Fibroblast of lung (primary cell): ENCODE results near the gene UACA. TPM values are rescaled to one million over a fixed set of nuclear protein-coding genes. Genes with fewer than 3 reads are reported as not detected.

Source experiments
- DNase-seq, 2 donors: peaks; one replicate each; pipeline versions ENCODE4 v3.0.0 to v3.0.0-alpha.2; 2010; ENCODE audit warnings: low read depth in 2 of 2
- H2AFZ ChIP-seq: 2 replicates; pipeline ENCODE4 v1.5.1; 2012; ENCODE audit warnings: low read length, control low read depth, inconsistent platforms
- H3K27ac ChIP-seq: 2 replicates; pipeline ENCODE4 v1.5.1; 2011; ENCODE audit warnings: low read length, control low read depth; ENCODE audit not compliant: insufficient read depth
- H3K27me3 ChIP-seq: 2 replicates; pipeline ENCODE4 v1.5.1; 2011; ENCODE audit warnings: mild to moderate bottlenecking, low read length; ENCODE audit not compliant: control insufficient read depth, insufficient read depth
- H3K36me3 ChIP-seq: 2 replicates; pipeline ENCODE4 v1.5.1; 2011; ENCODE audit warnings: low read length; ENCODE audit not compliant: control insufficient read depth, insufficient read depth
- H3K4me1 ChIP-seq: 2 replicates; pipeline ENCODE4 v1.5.1; 2011; ENCODE audit warnings: low read length; ENCODE audit not compliant: control insufficient read depth, insufficient read depth; ENCODE audit errors: extremely low read depth
- H3K4me2 ChIP-seq: 2 replicates; pipeline ENCODE4 v1.5.1; 2011; ENCODE audit warnings: low read length, control low read depth; ENCODE audit not compliant: insufficient read depth; ENCODE audit errors: extremely low read depth
- H3K4me3 ChIP-seq, 4 experiments: fragments of 200-600 bp in 1 of 4; sonication (generic) in 1 of 4; replicated peaks in 1 of 4; 2 replicates each; pipeline ENCODE4 v1.5.1; 2011 to 2016; ENCODE audit warnings: low read length in 4 of 4, low read depth in 3 of 4, mild to moderate bottlenecking in 3 of 4, control low read depth in 2 of 4, inconsistent platforms in 1 of 4, mixed read lengths in 1 of 4; ENCODE audit not compliant: insufficient read depth in 1 of 4; ENCODE audit errors: control extremely low read depth in 1 of 4
- H3K79me2 ChIP-seq: 2 replicates; pipeline ENCODE4 v1.5.1; 2012; ENCODE audit warnings: mild to moderate bottlenecking, low read length, inconsistent platforms; ENCODE audit not compliant: control insufficient read depth, insufficient read depth
- H3K9ac ChIP-seq: 2 replicates; pipeline ENCODE4 v1.5.1; 2011; ENCODE audit warnings: mild to moderate bottlenecking, low read length, control low read depth; ENCODE audit not compliant: insufficient read depth
- H3K9me3 ChIP-seq: 2 replicates; pipeline ENCODE4 v1.5.1; 2012; ENCODE audit warnings: low read depth, low read length; ENCODE audit not compliant: control insufficient read depth, insufficient read depth
- H4K20me1 ChIP-seq: 2 replicates; pipeline ENCODE4 v1.5.1; 2011; ENCODE audit warnings: low read length; ENCODE audit not compliant: control insufficient read depth, insufficient read depth; ENCODE audit errors: extremely low read depth
- CTCF ChIP-seq, 2 donors: IDR thresholded peaks in 1 of 2; conservative IDR thresholded peaks in 1 of 2; 1 replicate in 1 of 2; 2 replicates in 1 of 2; pipeline ENCODE4 v1.5.1; 2011 to 2012; ENCODE audit warnings: low read length in 2 of 2, control low read depth in 1 of 2, inconsistent platforms in 1 of 2, low read depth in 1 of 2, mild to moderate bottlenecking in 1 of 2
- EZH2 ChIP-seq: IDR thresholded peaks from 2 replicates; pipeline ENCODE4 v1.5.1; 2012; ENCODE audit warnings: low read length, control low read depth, mild to moderate bottlenecking; ENCODE audit errors: missing control alignments
- polyA plus RNA-seq, 2 donors: library from polyadenylated mRNA; depleted of rRNA in 1 of 2; stranded (reverse) in 1 of 2; unstranded in 1 of 2; fragments of >200 nt; gene quantifications; 2 replicates each; pipeline ENCODE4 v1.2.1, GENCODE V29; 2011 to 2012; ENCODE audit warnings: missing spikeins in 1 of 2
- total RNA-seq: library from RNA; depleted of rRNA; stranded (reverse); fragments of >200 nt; gene quantifications from 2 replicates; pipeline ENCODE4 v1.2.1, GENCODE V29; 2014

Gene UACA
- total and polyA plus RNA-seq, 2 donors (not counting 1 experiment from before 2014, with no cell fraction given), result 170 to 187 TPM

GRCh38 chr15:70698836-70699390 is 64.4 kb downstream of the UACA start:
- H3K27ac ChIP-seq, result peak overlapping the region; percentile 28
- peaks cover 90% of the 10 kb centered on the region for H3K79me2 ChIP-seq
- H3K9ac ChIP-seq, result no peak overlapping the region
- peak in 1 of 2 donors; percentile 70 for DNase-seq
- H3K4me1 ChIP-seq, result peaks cover 20% of the 10 kb centered on the region
- H3K9me3 ChIP-seq, result no peaks in the 10 kb centered on the region
- peaks cover 2% of the 10 kb centered on the region for H4K20me1 ChIP-seq
- H3K36me3 ChIP-seq, result peaks cover 6% of the 10 kb centered on the region
- no peak overlapping the region for H2AFZ ChIP-seq
- TF ChIP-seq CTCF (conservative IDR thresholded peaks at IDR 0.05 in 1 of 2, IDR thresholded peaks at IDR 0.05 in 1 of 2; ENCODE audit: low read depth in 1 of 2, low read length in 2 of 2) (no peak), EZH2 (no peak)
- peak overlapping the region; percentile 56 for H3K4me2 ChIP-seq
- H3K4me3 ChIP-seq, result no peak overlapping the region
- H3K27me3 ChIP-seq, result no peaks in the 10 kb centered on the region

GRCh38 chr15:70698426-70698825 is 64.9 kb downstream of the UACA start:
- H4K20me1 ChIP-seq, result peaks cover 2% of the 10 kb centered on the region
- peaks cover 15% of the 10 kb centered on the region for H3K4me1 ChIP-seq
- no peak overlapping the region for H3K4me3 ChIP-seq
- H3K9ac ChIP-seq, result no peak overlapping the region
- peaks cover 6% of the 10 kb centered on the region for H3K36me3 ChIP-seq
- peaks cover 90% of the 10 kb centered on the region for H3K79me2 ChIP-seq
- no peak for DNase-seq
- no peaks in the 10 kb centered on the region for H3K9me3 ChIP-seq
- no peak for TF ChIP-seq EZH2
- TF ChIP-seq CTCF (conservative IDR thresholded peaks at IDR 0.05 in 1 of 2, IDR thresholded peaks at IDR 0.05 in 1 of 2; ENCODE audit: low read depth in 1 of 2, low read length in 2 of 2), result no peak
- H2AFZ ChIP-seq, result no peak overlapping the region
- peak overlapping the region; percentile 28 for H3K27ac ChIP-seq
- H3K27me3 ChIP-seq, result no peaks in the 10 kb centered on the region
- no peak overlapping the region for H3K4me2 ChIP-seq

GRCh38 chr15:70690491-70691276 is 72.7 kb downstream of the UACA start:
- no peaks in the 10 kb centered on the region for H3K27me3 ChIP-seq
- no peak overlapping the region for H3K4me3 ChIP-seq
- DNase-seq, result peak in 1 of 2 donors; percentile 7
- H4K20me1 ChIP-seq, result peaks cover 2% of the 10 kb centered on the region
- no peak overlapping the region for H3K9ac ChIP-seq
- TF ChIP-seq EZH2 (no peak), CTCF (conservative IDR thresholded peaks at IDR 0.05 in 1 of 2, IDR thresholded peaks at IDR 0.05 in 1 of 2; ENCODE audit: low read depth in 1 of 2, low read length in 2 of 2) (no peak)
- H3K36me3 ChIP-seq, result peaks cover 6% of the 10 kb centered on the region
- H3K79me2 ChIP-seq, result peaks cover 58% of the 10 kb centered on the region
- H3K4me1 ChIP-seq, result peaks cover 2% of the 10 kb centered on the region
- no peak overlapping the region for H3K27ac ChIP-seq
- no peak overlapping the region for H2AFZ ChIP-seq
- H3K4me2 ChIP-seq, result no peak overlapping the region
- H3K9me3 ChIP-seq, result no peaks in the 10 kb centered on the region
